Effector memory CD8-positive, alpha-beta T cell (primary cell): Measurements from ENCODE around the gene CASR.
A peak's percentile ranks its signal among the peaks of the same experiment; 100 is the strongest.

Experiments used
- ATAC-seq: fragments of 150-1000 bp; cut with Tn5 transposase; replicated peaks from 2 replicates; pipeline ENCODE4 v1.10.0; 2021; ENCODE audit warnings: mild to moderate bottlenecking, moderate library complexity
- DNase-seq, 3 experiments: peaks; one replicate each; pipeline ENCODE4 v3.0.0; 2021
- H3K27ac Mint-ChIP-seq, 2 donors: one replicate each; pipeline ENCODE4 v1.8.0; 2022; ENCODE audit warnings: mild to moderate bottlenecking in 2 of 2, mixed read lengths in 2 of 2, moderate library complexity in 2 of 2
- H3K27me3 Mint-ChIP-seq, 2 donors: one replicate each; pipeline ENCODE4 v1.8.0; 2022; ENCODE audit warnings: mixed read lengths in 2 of 2
- H3K36me3 Mint-ChIP-seq: one replicate; pipeline ENCODE4 v1.8.0; 2022; ENCODE audit warnings: mild to moderate bottlenecking, moderate library complexity, mixed read lengths; ENCODE audit not compliant: insufficient read depth
- H3K4me1 Mint-ChIP-seq, 2 donors: one replicate each; pipeline ENCODE4 v1.8.0; 2022; ENCODE audit warnings: low read depth in 2 of 2, mixed read lengths in 2 of 2
- H3K4me3 Mint-ChIP-seq, 2 donors: one replicate each; pipeline ENCODE4 v1.8.0; 2022; ENCODE audit warnings: mild to moderate bottlenecking in 2 of 2, mixed read lengths in 2 of 2, moderate library complexity in 2 of 2
- H3K9me3 Mint-ChIP-seq, 2 donors: one replicate each; pipeline ENCODE4 v1.8.0; 2022; ENCODE audit warnings: mixed read lengths in 2 of 2

The CASR gene

GRCh38 chr3:122310361-122310760, 126.9 kb downstream of the CASR start:
- no peaks in the 10 kb centered on the region for H3K36me3 Mint-ChIP-seq
- H3K27ac Mint-ChIP-seq: no peak overlapping the region
- H3K27me3 Mint-ChIP-seq: peaks cover 8 to 10% of the 10 kb centered on the region in 2 donors
- ATAC-seq (no peak), DNase-seq (no peak)
- H3K4me3 Mint-ChIP-seq: no peak overlapping the region
- H3K9me3 Mint-ChIP-seq: no peaks in the 10 kb centered on the region
- H3K4me1 Mint-ChIP-seq: peaks cover 0 to 5% of the 10 kb centered on the region in 2 donors

GRCh38 chr3:122312826-122313225, 129.4 kb downstream of the CASR start:
- ATAC-seq: no peak
- DNase-seq: no peak
- no peaks in the 10 kb centered on the region for H3K36me3 Mint-ChIP-seq
- H3K27me3 Mint-ChIP-seq: peaks cover 23 to 25% of the 10 kb centered on the region in 2 donors
- no peaks in the 10 kb centered on the region for H3K9me3 Mint-ChIP-seq
- no peak overlapping the region for H3K4me3 Mint-ChIP-seq
- no peak overlapping the region for H3K27ac Mint-ChIP-seq
- peaks cover 0 to 5% of the 10 kb centered on the region in 2 donors for H3K4me1 Mint-ChIP-seq

- Mint-ChIP-seq H3K4me1 (peaks cover 0 to 5% of the 10 kb centered on the region in 2 donors), H3K36me3 (no peaks in the 10 kb centered on the region), H3K9me3 (peaks cover 0 to 2% of the 10 kb centered on the region in 2 donors), H3K27me3 (peaks cover 27 to 30% of the 10 kb centered on the region in 2 donors), H3K4me3 (no peak overlapping the region), H3K27ac (no peak overlapping the region)
- ATAC-seq (no peak), DNase-seq (no peak)
Observed at GRCh38 chr3:122313281-122313680, 129.8 kb downstream of the CASR start.

- Mint-ChIP-seq H3K4me1 (peaks cover 0 to 5% of the 10 kb centered on the region in 2 donors), H3K27me3 (peaks cover 26 to 28% of the 10 kb centered on the region in 2 donors), H3K27ac (no peak overlapping the region), H3K9me3 (peaks cover 0 to 4% of the 10 kb centered on the region in 2 donors), H3K36me3 (no peaks in the 10 kb centered on the region), H3K4me3 (no peak overlapping the region)
- no peak for DNase-seq
- no peak for ATAC-seq
Observed at GRCh38 chr3:122314228-122314876, 130.9 kb downstream of the CASR start.

- H3K4me1 Mint-ChIP-seq: peaks cover 0 to 5% of the 10 kb centered on the region in 2 donors
- no peak overlapping the region for H3K27ac Mint-ChIP-seq
Observed at GRCh38 chr3:122315619-122316018, 132.2 kb downstream of the CASR start.

GRCh38 chr3:122316368-122316767, 132.9 kb downstream of the CASR start:
- peaks cover 0 to 5% of the 10 kb centered on the region in 2 donors for H3K4me1 Mint-ChIP-seq
- H3K27me3 Mint-ChIP-seq: peaks cover 26 to 28% of the 10 kb centered on the region in 2 donors
- no peak overlapping the region for H3K4me3 Mint-ChIP-seq
- H3K9me3 Mint-ChIP-seq: peaks cover 0 to 4% of the 10 kb centered on the region in 2 donors
- no peak overlapping the region for H3K27ac Mint-ChIP-seq
- no peak for ATAC-seq
- no peaks in the 10 kb centered on the region for H3K36me3 Mint-ChIP-seq
- no peak for DNase-seq

More at GRCh38 chr3:122315619-122316018, 132.2 kb downstream of the CASR start:
- peaks cover 0 to 4% of the 10 kb centered on the region in 2 donors for H3K9me3 Mint-ChIP-seq
- DNase-seq (no peak), ATAC-seq (no peak)
- no peak overlapping the region for H3K4me3 Mint-ChIP-seq
- H3K27me3 Mint-ChIP-seq: peaks cover 26 to 28% of the 10 kb centered on the region in 2 donors
- no peaks in the 10 kb centered on the region for H3K36me3 Mint-ChIP-seq

GRCh38 chr3:122318620-122319019, 135.2 kb downstream of the CASR start:
- Mint-ChIP-seq H3K27ac (no peak overlapping the region), H3K36me3 (no peaks in the 10 kb centered on the region), H3K4me3 (no peak overlapping the region), H3K4me1 (no peaks in the 10 kb centered on the region), H3K9me3 (peaks cover 0 to 4% of the 10 kb centered on the region in 2 donors), H3K27me3 (peaks cover 26 to 28% of the 10 kb centered on the region in 2 donors)
- ATAC-seq (no peak), DNase-seq (no peak)

- peak; percentile 74 for ATAC-seq
- no peaks in the 10 kb centered on the region for H3K36me3 Mint-ChIP-seq
- H3K27me3 Mint-ChIP-seq: peaks cover 12 to 15% of the 10 kb centered on the region in 2 donors
- no peak overlapping the region for H3K27ac Mint-ChIP-seq
- no peak overlapping the region for H3K4me3 Mint-ChIP-seq
- peaks cover 0 to 4% of the 10 kb centered on the region in 2 donors for H3K9me3 Mint-ChIP-seq
- no peak for DNase-seq
- H3K4me1 Mint-ChIP-seq: no peaks in the 10 kb centered on the region
Observed at GRCh38 chr3:122322095-122323075, 138.9 kb downstream of the CASR start.

- H3K4me1 Mint-ChIP-seq: no peaks in the 10 kb centered on the region
- no peaks in the 10 kb centered on the region for H3K27me3 Mint-ChIP-seq
- H3K4me3 Mint-ChIP-seq: no peak within 1 kb of the TSS
- DNase-seq (no peak), ATAC-seq (no peak)
- no peaks in the 10 kb centered on the region for H3K9me3 Mint-ChIP-seq
- H3K27ac Mint-ChIP-seq: no peak within 1 kb of the TSS
- no peaks in the 10 kb centered on the region for H3K36me3 Mint-ChIP-seq
Observed at GRCh38 chr3:122324871-122325323, 141.4 kb downstream of the CASR start, which contains the start of gene CSTA. CSTA (plus strand) TSS chr3:122325248; CDS start chr3:122325293, 45 bp downstream.

GRCh38 chr3:122325769-122326168, 142.3 kb downstream of the CASR start:
- no peak for ATAC-seq
- no peak for DNase-seq
- H3K36me3 Mint-ChIP-seq: no peaks in the 10 kb centered on the region
- H3K4me3 Mint-ChIP-seq: no peak overlapping the region
- no peaks in the 10 kb centered on the region for H3K27me3 Mint-ChIP-seq
- no peaks in the 10 kb centered on the region for H3K9me3 Mint-ChIP-seq
- H3K27ac Mint-ChIP-seq: no peak overlapping the region
- no peaks in the 10 kb centered on the region for H3K4me1 Mint-ChIP-seq

- no peak overlapping the region for H3K4me3 Mint-ChIP-seq
- no peak for DNase-seq
- ATAC-seq: no peak
- peaks cover 27 to 31% of the 10 kb centered on the region in 2 donors for H3K27me3 Mint-ChIP-seq
- no peaks in the 10 kb centered on the region for H3K36me3 Mint-ChIP-seq
- no peak overlapping the region for H3K27ac Mint-ChIP-seq
- no peaks in the 10 kb centered on the region for H3K4me1 Mint-ChIP-seq
- no peaks in the 10 kb centered on the region for H3K9me3 Mint-ChIP-seq
Observed at GRCh38 chr3:122331886-122332285, 148.4 kb downstream of the CASR start.

GRCh38 chr3:122332551-122332950, 149.1 kb downstream of the CASR start:
- Mint-ChIP-seq H3K4me3 (no peak overlapping the region), H3K9me3 (no peaks in the 10 kb centered on the region), H3K36me3 (no peaks in the 10 kb centered on the region), H3K27me3 (peaks cover 27 to 31% of the 10 kb centered on the region in 2 donors), H3K27ac (no peak overlapping the region), H3K4me1 (no peaks in the 10 kb centered on the region)
- no peak for ATAC-seq
- no peak for DNase-seq
